ENCODE results near the gene SNRNP70. TPM values are rescaled to one million over a fixed set of nuclear protein-coding genes. Genes with fewer than 3 reads are reported as not detected.

Gene SNRNP70
- total RNA-seq, 1 experiment from 2014 or later: 325 TPM

DNA sequence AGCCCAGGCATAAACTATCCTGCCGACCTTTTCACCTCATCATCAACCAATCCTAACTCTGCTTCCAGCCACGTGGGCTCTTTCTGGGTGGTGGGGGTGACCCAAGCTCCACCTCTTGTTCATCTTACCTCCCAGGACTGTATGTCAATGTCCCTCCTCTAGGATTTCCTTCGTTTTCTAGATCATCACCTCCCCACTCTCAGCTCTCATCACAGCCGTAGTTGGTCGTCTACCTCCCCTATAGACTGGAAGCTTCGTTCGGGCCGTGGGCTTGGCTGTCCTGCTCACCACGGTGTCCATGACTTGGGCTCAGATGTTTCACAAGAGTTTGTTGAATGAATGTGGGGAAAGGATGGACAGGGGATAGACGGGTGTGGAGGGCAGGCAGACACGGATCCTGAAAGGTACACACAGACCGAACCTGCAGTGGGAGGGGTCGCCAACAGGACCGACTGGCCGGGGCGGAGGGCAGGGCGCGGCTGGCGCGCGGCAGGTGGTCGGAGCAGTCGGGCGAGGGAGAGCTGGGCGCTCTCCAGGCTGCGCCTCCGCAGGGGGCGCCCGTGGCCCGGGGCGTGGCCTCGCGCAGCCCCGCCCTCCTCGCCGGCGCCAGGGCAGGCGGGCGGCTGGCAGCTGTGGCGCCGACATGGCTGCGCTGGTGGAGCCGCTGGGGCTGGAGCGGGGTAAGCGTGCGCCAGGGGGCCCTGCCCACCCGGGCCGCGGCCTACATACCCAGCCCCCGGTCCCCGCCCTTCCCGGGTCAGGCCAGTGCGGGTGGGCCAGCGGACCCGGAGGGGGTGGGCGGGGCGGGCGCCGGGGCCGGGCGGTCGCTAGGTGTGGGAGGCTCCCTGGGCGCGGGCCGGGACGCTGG lies 28.7 kb downstream of the SNRNP70 start, which contains the start of gene LIN7B:
TSS of gene LIN7B (plus strand) at position 609 of the 868 bp plus-strand sequence. CDS start at position 644, 35 bp downstream.
- CTCF ChIA-PET: interaction anchor here (0.9 to 2.2 kb wide), 8 partner anchors 14 to 121 kb away, joined by 3 to 27 read pairs (median 8); partner anchors contain the start of genes GYS1 and RUVBL2
- TF ChIP-seq CTCF (IDR thresholded peaks at IDR 0.05; ENCODE audit: unreplicated experiment): peak; percentile 73
- H3K36me3 Mint-ChIP-seq (ENCODE audit: insufficient read depth, unreplicated experiment): peaks cover 40% of the 10 kb centered on the region
- no TSS peak for BruUV-seq (replicated peaks)
- no peaks in the 10 kb centered on the region for H3K9me3 Mint-ChIP-seq (ENCODE audit: low read depth, unreplicated experiment)
- no peaks in the 10 kb centered on the region for H3K27me3 Mint-ChIP-seq (ENCODE audit: unreplicated experiment)
- intact Hi-C loops (cut with micrococcal nuclease; ENCODE audit: unreplicated experiment): no loop called here
- peak; percentile 91 for DNase-seq
- H3K4me3 Mint-ChIP-seq (ENCODE audit: low read depth, unreplicated experiment): peak within 1 kb of the TSS; percentile 74
- peaks cover 36% of the 10 kb centered on the region for H3K4me1 Mint-ChIP-seq (ENCODE audit: low read depth, unreplicated experiment)
- peak within 1 kb of the TSS; percentile 37 for H3K27ac Mint-ChIP-seq (ENCODE audit: unreplicated experiment)

DNA sequence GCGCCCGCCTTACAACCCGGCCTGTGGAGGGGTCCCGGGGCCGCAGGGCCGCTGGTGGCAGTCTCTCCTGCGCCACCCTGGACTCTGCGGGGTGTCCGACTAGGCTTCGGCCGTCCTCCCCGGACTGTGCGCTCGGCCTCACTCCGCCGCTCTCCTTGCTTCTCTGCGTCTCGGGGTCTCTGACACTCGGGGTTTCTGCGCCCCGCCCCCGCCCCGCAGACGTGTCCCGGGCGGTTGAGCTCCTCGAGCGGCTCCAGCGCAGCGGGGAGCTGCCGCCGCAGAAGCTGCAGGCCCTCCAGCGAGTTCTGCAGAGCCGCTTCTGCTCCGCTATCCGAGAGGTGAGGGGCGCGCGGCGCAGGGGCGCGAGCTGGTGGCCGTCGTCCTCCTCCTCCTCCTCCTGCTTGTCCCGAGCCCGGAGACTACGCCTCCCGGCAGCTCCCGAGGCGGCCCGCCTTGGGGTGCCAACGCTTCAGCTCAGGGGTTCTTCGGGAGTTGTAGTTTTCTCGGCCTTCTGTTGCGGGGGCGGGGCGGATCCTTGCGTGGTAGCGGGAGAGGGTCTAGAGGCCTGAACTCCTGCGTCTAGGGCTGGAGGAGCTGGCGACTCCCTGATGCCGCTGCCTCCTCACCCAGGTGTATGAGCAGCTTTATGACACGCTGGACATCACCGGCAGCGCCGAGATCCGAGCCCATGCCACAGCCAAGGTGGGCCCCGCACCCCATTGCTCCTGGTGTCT lies 29.5 kb downstream of the SNRNP70 start:
- peak overlapping the region; percentile 74 for H3K4me3 Mint-ChIP-seq (ENCODE audit: low read depth, unreplicated experiment)
- BruUV-seq (replicated peaks): no TSS peak
- TF ChIP-seq CTCF (IDR thresholded peaks at IDR 0.05; ENCODE audit: unreplicated experiment): no peak
- CTCF ChIA-PET: interaction anchor here (0.9 to 2.2 kb wide), 7 partner anchors 13 to 122 kb away, joined by 5 to 27 read pairs (median 9); partner anchors contain the start of genes GYS1 and RUVBL2
- intact Hi-C loops (cut with micrococcal nuclease; ENCODE audit: unreplicated experiment): loop anchor here (5.0 kb wide), 1 partner anchor 93 kb away; no protein-coding TSS in a partner anchor
- H3K27ac Mint-ChIP-seq (ENCODE audit: unreplicated experiment): no peak overlapping the region
- H3K27me3 Mint-ChIP-seq (ENCODE audit: unreplicated experiment): peaks cover 5% of the 10 kb centered on the region
- H3K36me3 Mint-ChIP-seq (ENCODE audit: insufficient read depth, unreplicated experiment): peaks cover 43% of the 10 kb centered on the region
- H3K4me1 Mint-ChIP-seq (ENCODE audit: low read depth, unreplicated experiment): peaks cover 36% of the 10 kb centered on the region
- peak; percentile 50 for DNase-seq
- no peaks in the 10 kb centered on the region for H3K9me3 Mint-ChIP-seq (ENCODE audit: low read depth, unreplicated experiment)

DNA sequence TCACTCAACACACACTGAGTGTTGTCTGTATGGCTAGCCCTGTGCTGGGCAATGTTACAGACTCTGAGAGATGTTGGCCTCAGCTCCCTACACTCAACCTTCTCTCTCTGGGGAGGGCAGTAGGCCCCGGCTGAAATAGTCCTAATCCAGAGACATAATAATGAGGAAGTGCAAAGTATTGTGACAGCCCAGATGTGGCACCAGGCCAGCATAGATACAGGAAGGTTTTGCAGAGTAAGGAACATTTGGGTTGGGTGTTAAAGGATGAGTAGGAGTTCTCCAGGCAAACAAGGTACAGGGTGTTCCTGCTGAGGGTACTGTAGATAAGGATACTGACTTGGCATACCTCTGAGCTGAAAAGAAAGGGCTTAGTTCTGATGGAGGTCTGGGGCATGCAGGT lies 31.3 kb downstream of the SNRNP70 start:
- peaks cover 43% of the 10 kb centered on the region for H3K4me1 Mint-ChIP-seq (ENCODE audit: low read depth, unreplicated experiment)
- H3K36me3 Mint-ChIP-seq (ENCODE audit: insufficient read depth, unreplicated experiment): peaks cover 52% of the 10 kb centered on the region
- H3K27ac Mint-ChIP-seq (ENCODE audit: unreplicated experiment): no peak overlapping the region
- DNase-seq: no peak
- no peaks in the 10 kb centered on the region for H3K9me3 Mint-ChIP-seq (ENCODE audit: low read depth, unreplicated experiment)
- intact Hi-C loops (cut with micrococcal nuclease; ENCODE audit: unreplicated experiment): loop anchor here (5.0 kb wide), 1 partner anchor 91 kb away; no protein-coding TSS in a partner anchor
- no peak for TF ChIP-seq CTCF (IDR thresholded peaks at IDR 0.05; ENCODE audit: unreplicated experiment)
- peaks cover 22% of the 10 kb centered on the region for H3K27me3 Mint-ChIP-seq (ENCODE audit: unreplicated experiment)
- CTCF ChIA-PET: interaction anchor here (0.6 kb wide), 1 partner anchor 45 kb away, joined by 5 read pairs; no protein-coding TSS in a partner anchor
- H3K4me3 Mint-ChIP-seq (ENCODE audit: low read depth, unreplicated experiment): peak overlapping the region; percentile 93
- BruUV-seq (replicated peaks): no TSS peak
